IPS-NIHi11 (cell line): ENCODE results near the gene SEMG1.

Experiments
- DNase-seq: peaks from one replicate; pipeline ENCODE4 v3.0.0; 2012; ENCODE audit warnings: mixed read lengths, low spot score

The SEMG1 gene

GRCh38 chr20:45206725-45207124 lies at the start of gene SEMG1:
Gene SEMG1, plus strand, starts transcription at chr20:45207033. Its CDS starts 21 bp downstream, at chr20:45207054.
- no peak for DNase-seq

GRCh38 chr20:45157962-45158361 lies 48.9 kb upstream of the SEMG1 start:
- no peak for DNase-seq

- DNase-seq: no peak
These were observed 43.6 kb upstream of the SEMG1 start for GRCh38 chr20:45163083-45163803.

- no peak for DNase-seq
These were observed 41.9 kb upstream of the SEMG1 start for GRCh38 chr20:45164906-45165305.

GRCh38 chr20:45173522-45173921 lies 33.3 kb upstream of the SEMG1 start:
- no peak for DNase-seq

GRCh38 chr20:45174434-45175364 lies 32.1 kb upstream of the SEMG1 start, which contains the start of gene PI3:
Gene PI3, plus strand, starts transcription at chr20:45174902. Its CDS starts 21 bp downstream, at chr20:45174923.
- no peak for DNase-seq

GRCh38 chr20:45176526-45177267 lies 30.1 kb upstream of the SEMG1 start:
- DNase-seq: no peak

GRCh38 chr20:45179166-45179565 lies 27.7 kb upstream of the SEMG1 start:
- DNase-seq: no peak

GRCh38 chr20:45181639-45182038 lies 25.2 kb upstream of the SEMG1 start:
- no peak for DNase-seq

- DNase-seq: no peak
These were observed 23.7 kb upstream of the SEMG1 start for GRCh38 chr20:45183084-45183483.

GRCh38 chr20:45187693-45188092 lies 19.1 kb upstream of the SEMG1 start:
- no peak for DNase-seq

GRCh38 chr20:45189067-45189609 lies 17.7 kb upstream of the SEMG1 start:
- no peak for DNase-seq

GRCh38 chr20:45189861-45190260 lies 17.0 kb upstream of the SEMG1 start:
- no peak for DNase-seq

- no peak for DNase-seq
These were observed 14.9 kb upstream of the SEMG1 start for GRCh38 chr20:45191926-45192325.

- DNase-seq: no peak
These were observed 13.5 kb upstream of the SEMG1 start for GRCh38 chr20:45193331-45193730.

- peak; percentile 20 for DNase-seq
These were observed 3.1 kb downstream of the SEMG1 start for GRCh38 chr20:45209924-45210323.

GRCh38 chr20:45211569-45212474 lies 5.0 kb downstream of the SEMG1 start:
- no peak for DNase-seq

GRCh38 chr20:45212836-45213235 lies 6.0 kb downstream of the SEMG1 start:
- DNase-seq: no peak

GRCh38 chr20:45218124-45218523 lies 11.3 kb downstream of the SEMG1 start:
- no peak for DNase-seq

- DNase-seq: no peak
These were observed 11.8 kb downstream of the SEMG1 start for GRCh38 chr20:45218636-45219035.

GRCh38 chr20:45221076-45221475 lies 14.2 kb downstream of the SEMG1 start, which contains the start of gene SEMG2:
Gene SEMG2, plus strand, starts transcription at chr20:45221373. Its CDS starts 17 bp downstream, at chr20:45221390.
- no peak for DNase-seq
